HG02763 (cell line): ENCODE data around the gene RPL14.
A peak's percentile ranks its signal among the peaks of the same experiment; 100 is the strongest.
"Not testable (repeated sequence)": the region's sequence is repeated elsewhere in the genome, so short reads cannot be mapped to it uniquely, and the experiment has no call there.

Experiments
- ATAC-seq: cut with Tn5 transposase; IDR thresholded peaks from one replicate; pipeline ENCODE4 v1.9.1; 2021; ENCODE audit warnings: mild to moderate bottlenecking, moderate library complexity; ENCODE audit not compliant: unreplicated experiment

RPL14 gene

GRCh38 chr3:40461161-40461560 lies 4.0 kb downstream of the RPL14 start:
- ATAC-seq, result no peak

- not testable (repeated sequence) for ATAC-seq
These were observed 5.7 kb downstream of the RPL14 start for GRCh38 chr3:40462838-40463237.

GRCh38 chr3:40463579-40463978 lies 6.4 kb downstream of the RPL14 start:
- ATAC-seq, result no peak

- ATAC-seq, result no peak
These were observed 7.4 kb downstream of the RPL14 start for GRCh38 chr3:40464339-40465110.

GRCh38 chr3:40465111-40465407 lies 7.9 kb downstream of the RPL14 start:
- ATAC-seq, result no peak

GRCh38 chr3:40465456-40465855 lies 8.3 kb downstream of the RPL14 start:
- ATAC-seq, result no peak

- no peak for ATAC-seq
These were observed 10.9 kb downstream of the RPL14 start for GRCh38 chr3:40468018-40468417.

- no peak for ATAC-seq
These were observed 13.6 kb downstream of the RPL14 start for GRCh38 chr3:40470701-40471100.

- peak; percentile 80 for ATAC-seq
These were observed 19.6 kb downstream of the RPL14 start, which contains the start of gene ZNF619 for GRCh38 chr3:40476478-40477470. ZNF619 (plus strand) TSS chr3:40477122; CDS start chr3:40477980, 858 bp downstream.

GRCh38 chr3:40477666-40478065 lies 20.5 kb downstream of the RPL14 start:
- ATAC-seq, result no peak

GRCh38 chr3:40487172-40487571 lies 30.0 kb downstream of the RPL14 start:
- ATAC-seq, result no peak

- no peak for ATAC-seq
These were observed 33.8 kb downstream of the RPL14 start for GRCh38 chr3:40490916-40491315.

- no peak for ATAC-seq
These were observed 37.6 kb downstream of the RPL14 start for GRCh38 chr3:40494698-40495097.

- no peak for ATAC-seq
These were observed 40.1 kb downstream of the RPL14 start for GRCh38 chr3:40497288-40497687.

GRCh38 chr3:40499952-40500351 lies 42.8 kb downstream of the RPL14 start:
- no peak for ATAC-seq

- ATAC-seq, result no peak
These were observed 44.9 kb downstream of the RPL14 start for GRCh38 chr3:40502034-40502433.

- ATAC-seq, result no peak
These were observed 47.7 kb downstream of the RPL14 start for GRCh38 chr3:40504636-40505430.

GRCh38 chr3:40505599-40506462 lies 48.7 kb downstream of the RPL14 start, which contains the start of gene ZNF620:
ZNF620 (plus strand) TSS chr3:40506039; CDS start chr3:40506353, 314 bp downstream.
- ATAC-seq, result peak; percentile 59

- no peak for ATAC-seq
These were observed 54.0 kb downstream of the RPL14 start for GRCh38 chr3:40511031-40511718.
